Transverse colon (tissue), 4 donors: ENCODE data around the gene SFN. TPM values are rescaled to one million over a fixed set of nuclear protein-coding genes. Genes with fewer than 3 reads are reported as not detected.

ENCODE experiments used
- DNase-seq: peaks from one replicate; pipeline ENCODE4 v3.0.0-alpha.2; 2019
- H3K27ac ChIP-seq, 4 donors: fragments of 200-600 bp; sonication (generic); 2 replicates each; pipeline ENCODE4 v1.5.1; 2016 to 2018; ENCODE audit warnings: inconsistent platforms in 4 of 4
- H3K27me3 ChIP-seq: fragments of 200-600 bp; sonication (generic); 2 replicates; pipeline ENCODE4 v1.5.1; 2017; ENCODE audit warnings: inconsistent platforms
- H3K36me3 ChIP-seq, 4 donors: fragments of 200-600 bp; sonication (generic); 2 replicates each; pipeline ENCODE4 v1.5.1; 2017 to 2019; ENCODE audit warnings: inconsistent platforms in 4 of 4
- H3K4me1 ChIP-seq, 4 donors: fragments of 200-600 bp; sonication (generic); 2 replicates each; pipeline ENCODE4 v1.5.1; 2017 to 2020; ENCODE audit warnings: inconsistent platforms in 4 of 4
- H3K4me3 ChIP-seq, 4 donors: fragments of 200-600 bp; sonication (generic); 1 replicate in 1 of 4; 2 replicates in 3 of 4; pipeline versions ENCODE4 v1.5.1 to v1.6.1; 2017 to 2019; ENCODE audit warnings: inconsistent platforms in 4 of 4
- H3K9me3 ChIP-seq, 2 donors: fragments of 200-600 bp; sonication (generic); 2 replicates each; pipeline ENCODE4 v1.5.1; 2017 to 2019; ENCODE audit warnings: inconsistent platforms in 2 of 2
- CTCF ChIP-seq, 5 experiments: fragments of 200-600 bp in 3 of 5; fragments of 450-650 bp in 2 of 5; sonication (generic) in 3 of 5; IDR thresholded peaks; 1 replicate in 2 of 5; 2 replicates in 3 of 5; pipeline ENCODE4 v1.5.1; 2016 to 2017; ENCODE audit warnings: antibody characterized with exemption in 5 of 5, inconsistent platforms in 3 of 5, mild to moderate bottlenecking in 2 of 5, moderate library complexity in 1 of 5
- EP300 ChIP-seq: sonication (generic); formaldehyde crosslinking; IDR thresholded peaks from one replicate; pipeline ENCODE4 v1.6.1; 2017; ENCODE audit warnings: antibody characterized with exemption, low read depth
- POLR2A ChIP-seq: fragments of 450-650 bp; IDR thresholded peaks from one replicate; pipeline ENCODE4 v1.6.1; 2016; ENCODE audit warnings: antibody characterized with exemption, mild to moderate bottlenecking, moderate library complexity
- POLR2AphosphoS5 ChIP-seq, 3 donors: sonication (generic); formaldehyde crosslinking; IDR thresholded peaks; one replicate each; pipeline ENCODE4 v1.6.1; 2016; ENCODE audit warnings: antibody characterized with exemption in 3 of 3
- WGBS, 2 donors: methylation state at CpG; one replicate each; pipeline ENCODE4 v1.1.5; 2018; ENCODE audit warnings: low coverage in 1 of 2; 5-methylcytosine and 5-hydroxymethylcytosine counted together
- in situ Hi-C, 4 donors: fragments of 200-750 bp; cut with MboI; loops; one replicate each; pipeline versions ENCODE4 v1.15.0 to v1.15.1; 2017; ENCODE audit warnings: low sequenced_read_pairs in 3 of 4, low pct_ligation_motif_present in 1 of 4, low pct_unique_long_range_greater_than_20kb in 1 of 4
- intact Hi-C: fragments of 100-400 bp; cut with DNase I; formaldehyde crosslinking; loops from one replicate; pipeline ENCODE4 v1.15.1; 2023; ENCODE audit warnings: low total_unique reads
- total RNA-seq, 4 donors: library from RNA; depleted of rRNA; stranded (reverse); fragments of >200 nt; gene quantifications; one replicate each; pipeline ENCODE4 v1.1.0, GENCODE V29; 2016

The SFN gene
- total RNA-seq, 4 donors from 2014 or later, result 50.2 to 197 (median 163) TPM

GRCh38 chr1:26838474-26839338 lies 24.2 kb upstream of the SFN start:
- in situ Hi-C loops (no loop called here), intact Hi-C loops (no loop called here)
- Histone ChIP-seq H3K4me1 (no peaks in the 10 kb centered on the region), H3K36me3 (peaks cover 0 to 21% (median 3%) of the 10 kb centered on the region in 4 donors), H3K27ac (peak overlapping the region in 2 of 4 donors; percentile 42 to 74), H3K27me3 (no peaks in the 10 kb centered on the region), H3K9me3 (no peaks in the 10 kb centered on the region), H3K4me3 (no peak overlapping the region)
- DNase-seq, result peak; percentile 71
- no peak for TF ChIP-seq EP300
- TF ChIP-seq POLR2AphosphoS5 (IDR thresholded peaks at IDR 0.05), result no peak
- TF ChIP-seq POLR2A, result no peak
- no peak for TF ChIP-seq CTCF (IDR thresholded peaks at IDR 0.05)
- 59% methylated on average over 8 of the region's 8 CpGs; no CpG with 5 or more reads in 1 of the 2 donors for WGBS, 2 donors

- no peak overlapping the region for H3K4me3 ChIP-seq
- DNase-seq, result no peak
- no peaks in the 10 kb centered on the region for H3K4me1 ChIP-seq
- H3K27me3 ChIP-seq, result no peaks in the 10 kb centered on the region
- peak overlapping the region in 3 of 4 donors; percentile 1 to 74 (median 42) for H3K27ac ChIP-seq
- H3K36me3 ChIP-seq, result peaks cover 0 to 21% (median under 1%) of the 10 kb centered on the region in 4 donors
- intact Hi-C loops, result no loop called here
- WGBS, 2 donors, result 90% methylated on average over 1 of the region's 1 CpG; no CpG with 5 or more reads in 1 of the 2 donors
- no peaks in the 10 kb centered on the region for H3K9me3 ChIP-seq
- TF ChIP-seq EP300 (no peak), CTCF (IDR thresholded peaks at IDR 0.05) (no peak), POLR2A (no peak), POLR2AphosphoS5 (IDR thresholded peaks at IDR 0.05) (no peak)
- in situ Hi-C loops, result no loop called here
Measured at GRCh38 chr1:26839339-26839722, 23.6 kb upstream of the SFN start.

- Histone ChIP-seq H3K4me1 (no peaks in the 10 kb centered on the region), H3K9me3 (no peaks in the 10 kb centered on the region), H3K27ac (peak overlapping the region in 3 of 4 donors; percentile 1 to 74 (median 42)), H3K27me3 (no peaks in the 10 kb centered on the region), H3K4me3 (no peak overlapping the region), H3K36me3 (peaks cover 0 to 21% (median 0%) of the 10 kb centered on the region in 4 donors)
- intact Hi-C loops (no loop called here), in situ Hi-C loops (no loop called here)
- WGBS, 2 donors, result 91% methylated on average over 6 of the region's 6 CpGs; no CpG with 5 or more reads in 1 of the 2 donors
- TF ChIP-seq POLR2AphosphoS5 (IDR thresholded peaks at IDR 0.05), result no peak
- DNase-seq, result no peak
Measured at GRCh38 chr1:26839779-26840178, 23.2 kb upstream of the SFN start.

GRCh38 chr1:26844424-26845196 lies 18.3 kb upstream of the SFN start:
- peaks cover 0 to 22% (median 0%) of the 10 kb centered on the region in 4 donors for H3K36me3 ChIP-seq
- intact Hi-C loops (no loop called here), in situ Hi-C loops (no loop called here)

More at GRCh38 chr1:26844424-26845196, 18.3 kb upstream of the SFN start:
- DNase-seq, result no peak
- H3K4me1 ChIP-seq, result peaks cover 16 to 29% (median 19%) of the 10 kb centered on the region in 4 donors
- 85 to 87% methylated on average over 12 to 13 of the region's 13 CpGs for WGBS, 2 donors
- no peak overlapping the region for H3K4me3 ChIP-seq
- no peaks in the 10 kb centered on the region for H3K27me3 ChIP-seq
- H3K27ac ChIP-seq, result no peak overlapping the region
- no peak for TF ChIP-seq CTCF (IDR thresholded peaks at IDR 0.05)
- no peak for TF ChIP-seq POLR2AphosphoS5 (IDR thresholded peaks at IDR 0.05)
- no peak for TF ChIP-seq POLR2A
- TF ChIP-seq EP300, result no peak
- H3K9me3 ChIP-seq, result no peaks in the 10 kb centered on the region
